HUES6 (cell line): ENCODE results near the gene C5orf15.
A peak's percentile ranks its signal among the peaks of the same experiment; 100 is the strongest.

Source experiments
- H3K27ac ChIP-seq: 2 replicates; pipeline ENCODE4 v1.7.0; 2013; ENCODE audit warnings: low read depth, mild to moderate bottlenecking, low read length, inconsistent platforms
- H3K27me3 ChIP-seq: 2 replicates; pipeline ENCODE4 v1.6.1; 2013; ENCODE audit warnings: low read length; ENCODE audit not compliant: control insufficient read depth, insufficient read depth
- H3K36me3 ChIP-seq: 2 replicates; pipeline ENCODE4 v1.6.1; 2013; ENCODE audit warnings: low read length; ENCODE audit not compliant: control insufficient read depth, insufficient read depth
- H3K4me1 ChIP-seq: 2 replicates; pipeline ENCODE4 v1.6.1; 2013; ENCODE audit warnings: low read length; ENCODE audit not compliant: control insufficient read depth, insufficient read depth
- H3K4me3 ChIP-seq: 2 replicates; pipeline ENCODE4 v1.5.1; 2013; ENCODE audit warnings: low read depth, low read length
- H3K9ac ChIP-seq: one replicate; pipeline ENCODE4 v1.6.1; 2013; ENCODE audit warnings: mild to moderate bottlenecking, low read length
- H3K9me3 ChIP-seq: 2 replicates; pipeline ENCODE4 v1.6.1; 2013; ENCODE audit warnings: low read depth, low read length; ENCODE audit not compliant: control insufficient read depth, insufficient read depth

C5orf15 gene

GRCh38 chr5:133968204-133968980 is at the start of gene C5orf15:
TSS of gene C5orf15 (minus strand) at chr5:133968625. CDS start at chr5:133968584, 41 bp downstream.
- H3K4me1 ChIP-seq, result peaks cover 7% of the 10 kb centered on the region; the same call in 1 of the 2 replicates
- peak within 1 kb of the TSS; percentile 65; the same call in 1 of the 2 replicates for H3K27ac ChIP-seq
- no peaks in the 10 kb centered on the region for H3K27me3 ChIP-seq
- H3K36me3 ChIP-seq, result peaks cover 14% of the 10 kb centered on the region
- H3K9me3 ChIP-seq, result no peaks in the 10 kb centered on the region
- H3K9ac ChIP-seq, result peak within 1 kb of the TSS; percentile 90
- peak within 1 kb of the TSS; percentile 95 for H3K4me3 ChIP-seq

- H3K36me3 ChIP-seq, result no peaks in the 10 kb centered on the region
- peaks cover 19% of the 10 kb centered on the region for H3K4me1 ChIP-seq
These were observed 39.9 kb upstream of the C5orf15 start for GRCh38 chr5:134008266-134008749.

GRCh38 chr5:134007581-134008265 is 39.3 kb upstream of the C5orf15 start:
- H3K9ac ChIP-seq, result no peak overlapping the region
- peaks cover 24% of the 10 kb centered on the region for H3K4me1 ChIP-seq
- H3K27me3 ChIP-seq, result no peaks in the 10 kb centered on the region
- H3K27ac ChIP-seq, result no peak overlapping the region
- no peaks in the 10 kb centered on the region for H3K36me3 ChIP-seq
- no peaks in the 10 kb centered on the region for H3K9me3 ChIP-seq
- H3K4me3 ChIP-seq, result no peak overlapping the region

More at GRCh38 chr5:134008266-134008749, 39.9 kb upstream of the C5orf15 start:
- Histone ChIP-seq H3K9ac (no peak overlapping the region), H3K9me3 (no peaks in the 10 kb centered on the region), H3K4me3 (no peak overlapping the region), H3K27ac (no peak overlapping the region), H3K27me3 (no peaks in the 10 kb centered on the region)

GRCh38 chr5:134006115-134006514 is 37.7 kb upstream of the C5orf15 start:
- Histone ChIP-seq H3K4me3 (peak overlapping the region; percentile 99), H3K27me3 (no peaks in the 10 kb centered on the region), H3K4me1 (peaks cover 31% of the 10 kb centered on the region), H3K36me3 (peaks cover 14% of the 10 kb centered on the region), H3K27ac (no peak overlapping the region), H3K9ac (peak overlapping the region; percentile 95), H3K9me3 (no peaks in the 10 kb centered on the region)

GRCh38 chr5:134005417-134006061 is 37.1 kb upstream of the C5orf15 start:
- Histone ChIP-seq H3K27ac (peak overlapping the region; percentile 93; the same call in 1 of the 2 replicates), H3K27me3 (no peaks in the 10 kb centered on the region), H3K36me3 (peaks cover 18% of the 10 kb centered on the region), H3K4me3 (peak overlapping the region; percentile 99), H3K9ac (peak overlapping the region; percentile 95), H3K9me3 (no peaks in the 10 kb centered on the region), H3K4me1 (peaks cover 37% of the 10 kb centered on the region)

- H3K4me3 ChIP-seq, result peak within 1 kb of the TSS; percentile 99
- H3K27me3 ChIP-seq, result no peaks in the 10 kb centered on the region
- H3K9me3 ChIP-seq, result no peaks in the 10 kb centered on the region
- peak within 1 kb of the TSS; percentile 95 for H3K9ac ChIP-seq
- H3K36me3 ChIP-seq, result peaks cover 18% of the 10 kb centered on the region
- peaks cover 41% of the 10 kb centered on the region for H3K4me1 ChIP-seq
- peak within 1 kb of the TSS; percentile 93; the same call in 1 of the 2 replicates for H3K27ac ChIP-seq
These were observed 36.4 kb upstream of the C5orf15 start, which contains the start of gene VDAC1 for GRCh38 chr5:134004626-134005416. TSS of gene VDAC1 (minus strand) at chr5:134004975. CDS start at chr5:133993012, 11,963 bp downstream.

- H3K27ac ChIP-seq, result peak overlapping the region; percentile 89; the same call in 1 of the 2 replicates
- peak overlapping the region; percentile 95 for H3K9ac ChIP-seq
- H3K4me3 ChIP-seq, result peak overlapping the region; percentile 99
These were observed 35.6 kb upstream of the C5orf15 start for GRCh38 chr5:134003817-134004625.

GRCh38 chr5:134003064-134003816 is 34.8 kb upstream of the C5orf15 start:
- no peaks in the 10 kb centered on the region for H3K9me3 ChIP-seq
- peak overlapping the region; percentile 89; the same call in 1 of the 2 replicates for H3K27ac ChIP-seq
- peaks cover 46% of the 10 kb centered on the region for H3K4me1 ChIP-seq
- peak overlapping the region; percentile 99 for H3K4me3 ChIP-seq
- H3K9ac ChIP-seq, result peak overlapping the region; percentile 95
- H3K27me3 ChIP-seq, result no peaks in the 10 kb centered on the region
- H3K36me3 ChIP-seq, result peaks cover 18% of the 10 kb centered on the region

More at GRCh38 chr5:134003817-134004625, 35.6 kb upstream of the C5orf15 start:
- peaks cover 18% of the 10 kb centered on the region for H3K36me3 ChIP-seq
- H3K4me1 ChIP-seq, result peaks cover 44% of the 10 kb centered on the region
- H3K27me3 ChIP-seq, result no peaks in the 10 kb centered on the region
- no peaks in the 10 kb centered on the region for H3K9me3 ChIP-seq

- no peak overlapping the region for H3K27ac ChIP-seq
These were observed 33.7 kb upstream of the C5orf15 start for GRCh38 chr5:134001938-134002731.

More at GRCh38 chr5:134001938-134002731, 33.7 kb upstream of the C5orf15 start:
- Histone ChIP-seq H3K4me1 (peaks cover 41% of the 10 kb centered on the region), H3K9me3 (no peaks in the 10 kb centered on the region), H3K36me3 (peaks cover 18% of the 10 kb centered on the region), H3K27me3 (no peaks in the 10 kb centered on the region), H3K9ac (no peak overlapping the region), H3K4me3 (peak overlapping the region; percentile 99)
